ENCODE measurements around the gene ANGPTL7. TPM values are rescaled to one million over a fixed set of nuclear protein-coding genes. Genes with fewer than 3 reads are reported as not detected.

Gene ANGPTL7
- total RNA-seq, 2 experiments from 2014 or later: not detected

GRCh38 chr1:11168731-11169130 lies 20.4 kb upstream of the ANGPTL7 start:
- DNase-seq: no peak
- Mint-ChIP-seq H3K27me3 (no peaks in the 10 kb centered on the region), H3K36me3 (ENCODE audit: low read depth) (peaks cover 30% of the 10 kb centered on the region), H3K9me3 (peaks cover 3% of the 10 kb centered on the region), H3K4me3 (no peak overlapping the region), H3K4me1 (ENCODE audit: low read depth) (no peaks in the 10 kb centered on the region), H3K27ac (no peak overlapping the region)
- TF ChIP-seq, protein P1, sequence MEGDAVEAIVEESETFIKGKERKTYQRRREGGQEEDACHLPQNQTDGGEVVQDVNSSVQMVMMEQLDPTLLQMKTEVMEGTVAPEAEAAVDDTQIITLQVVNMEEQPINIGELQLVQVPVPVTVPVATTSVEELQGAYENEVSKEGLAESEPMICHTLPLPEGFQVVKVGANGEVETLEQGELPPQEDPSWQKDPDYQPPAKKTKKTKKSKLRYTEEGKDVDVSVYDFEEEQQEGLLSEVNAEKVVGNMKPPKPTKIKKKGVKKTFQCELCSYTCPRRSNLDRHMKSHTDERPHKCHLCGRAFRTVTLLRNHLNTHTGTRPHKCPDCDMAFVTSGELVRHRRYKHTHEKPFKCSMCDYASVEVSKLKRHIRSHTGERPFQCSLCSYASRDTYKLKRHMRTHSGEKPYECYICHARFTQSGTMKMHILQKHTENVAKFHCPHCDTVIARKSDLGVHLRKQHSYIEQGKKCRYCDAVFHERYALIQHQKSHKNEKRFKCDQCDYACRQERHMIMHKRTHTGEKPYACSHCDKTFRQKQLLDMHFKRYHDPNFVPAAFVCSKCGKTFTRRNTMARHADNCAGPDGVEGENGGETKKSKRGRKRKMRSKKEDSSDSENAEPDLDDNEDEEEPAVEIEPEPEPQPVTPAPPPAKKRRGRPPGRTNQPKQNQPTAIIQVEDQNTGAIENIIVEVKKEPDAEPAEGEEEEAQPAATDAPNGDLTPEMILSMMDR (IDR thresholded peaks at IDR 0.05): no peak
- POLR2A ChIA-PET: interaction anchor here (1.7 kb wide), 1 partner anchor 9 kb away, joined by 4 read pairs; no protein-coding TSS in a partner anchor
- ATAC-seq: no peak
- CTCF ChIA-PET: interaction anchor here (1.0 kb wide), 1 partner anchor 131 kb away, joined by 3 read pairs; no protein-coding TSS in a partner anchor
- intact Hi-C loops (cut with micrococcal nuclease): no loop called here

GRCh38 chr1:11169202-11169601 lies 20.0 kb upstream of the ANGPTL7 start:
- no peaks in the 10 kb centered on the region for H3K4me1 Mint-ChIP-seq (ENCODE audit: low read depth)
- no peak for DNase-seq
- ChIA-PET CTCF (interaction anchor here (1.0 kb wide), 1 partner anchor 132 kb away, joined by 3 read pairs; no protein-coding TSS in a partner anchor), POLR2A (interaction anchor here (1.8 kb wide), 1 partner anchor 9 kb away, joined by 4 read pairs; no protein-coding TSS in a partner anchor)
- H3K9me3 Mint-ChIP-seq: peaks cover 3% of the 10 kb centered on the region
- no peaks in the 10 kb centered on the region for H3K27me3 Mint-ChIP-seq
- intact Hi-C loops (cut with micrococcal nuclease): no loop called here
- ATAC-seq: no peak
- H3K4me3 Mint-ChIP-seq: no peak overlapping the region
- H3K36me3 Mint-ChIP-seq (ENCODE audit: low read depth): peaks cover 28% of the 10 kb centered on the region
- TF ChIP-seq, protein P1 (IDR thresholded peaks at IDR 0.05): no peak
- H3K27ac Mint-ChIP-seq: no peak overlapping the region

- intact Hi-C loops (cut with micrococcal nuclease): no loop called here
- TF ChIP-seq, protein P1 (IDR thresholded peaks at IDR 0.05): no peak
- Mint-ChIP-seq H3K27me3 (no peaks in the 10 kb centered on the region), H3K27ac (no peak overlapping the region), H3K36me3 (ENCODE audit: low read depth) (peaks cover 26% of the 10 kb centered on the region), H3K4me1 (ENCODE audit: low read depth) (no peaks in the 10 kb centered on the region), H3K9me3 (peaks cover 3% of the 10 kb centered on the region), H3K4me3 (no peak overlapping the region)
- CTCF ChIA-PET: no interaction called here
- ATAC-seq (no peak), DNase-seq (no peak)
- POLR2A ChIA-PET: interaction anchor here (0.7 to 1.8 kb wide), 2 partner anchors 8 to 133 kb away, joined by 3 to 4 read pairs; no protein-coding TSS in a partner anchor
Observed at GRCh38 chr1:11170102-11170501, 19.1 kb upstream of the ANGPTL7 start.

DNA sequence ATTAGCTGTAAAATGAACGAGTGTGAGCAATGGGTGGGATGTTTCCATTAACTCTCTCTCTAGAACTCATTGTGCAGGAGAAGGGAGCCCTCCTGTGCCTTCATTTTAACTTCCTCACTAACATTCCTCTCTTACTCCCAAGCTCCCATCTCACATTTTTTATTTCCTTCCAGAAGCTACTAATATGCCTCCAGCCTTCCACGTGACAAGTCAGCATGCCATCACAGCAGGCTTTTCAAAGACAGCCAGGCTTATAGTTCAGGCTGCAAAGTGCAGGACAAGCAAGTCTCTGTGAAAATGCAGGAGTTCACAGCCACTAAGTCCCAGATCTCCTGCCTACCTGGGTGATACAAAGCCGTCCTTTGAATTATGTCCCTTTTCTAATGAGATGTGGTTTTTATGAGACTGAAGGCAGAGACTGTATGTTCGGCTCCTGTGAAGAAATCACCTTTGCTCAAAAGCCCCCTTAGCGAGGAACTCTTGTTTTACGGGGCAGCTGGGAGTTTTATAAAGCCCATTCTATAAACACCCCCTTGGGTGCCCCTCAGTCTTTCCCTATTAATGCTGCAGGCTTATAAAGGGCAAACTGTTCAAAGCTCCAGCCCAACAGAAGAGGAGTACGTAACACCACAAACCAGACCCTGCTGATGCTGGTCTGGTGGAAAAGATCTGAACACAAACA lies 14.8 kb upstream of the ANGPTL7 start:
- no peak overlapping the region for H3K4me3 Mint-ChIP-seq
- no peaks in the 10 kb centered on the region for H3K4me1 Mint-ChIP-seq (ENCODE audit: low read depth)
- intact Hi-C loops (cut with micrococcal nuclease): no loop called here
- H3K27ac Mint-ChIP-seq: no peak overlapping the region
- H3K27me3 Mint-ChIP-seq: no peaks in the 10 kb centered on the region
- H3K36me3 Mint-ChIP-seq (ENCODE audit: low read depth): peaks cover 7% of the 10 kb centered on the region
- POLR2A ChIA-PET: no interaction called here
- no peaks in the 10 kb centered on the region for H3K9me3 Mint-ChIP-seq
- TF ChIP-seq, protein P1 (IDR thresholded peaks at IDR 0.05): no peak
- DNase-seq (no peak), ATAC-seq (no peak)
- CTCF ChIA-PET: interaction anchor here (1.9 kb wide), 1 partner anchor 137 kb away, joined by 5 read pairs; no protein-coding TSS in a partner anchor

DNA sequence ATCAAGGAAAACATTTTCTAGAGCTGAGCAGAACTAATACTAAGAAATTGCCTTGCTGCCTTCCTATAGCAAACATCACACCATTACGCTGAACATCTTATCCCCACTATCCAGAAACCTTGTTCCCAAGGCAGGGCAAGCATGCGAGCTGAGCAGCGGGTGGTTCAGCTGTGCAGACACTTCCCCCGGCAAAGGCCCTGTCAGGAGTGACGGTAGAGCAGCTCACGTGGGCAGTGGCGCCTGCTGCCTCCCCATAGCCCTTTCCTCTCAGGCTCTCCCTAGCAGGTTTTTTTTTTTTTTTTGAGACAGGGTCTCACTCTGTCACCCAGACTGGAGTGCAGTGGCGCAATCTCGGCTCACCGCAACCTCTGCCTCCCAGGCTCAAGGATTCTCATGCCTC lies 13.7 kb upstream of the ANGPTL7 start:
- DNase-seq (no peak), ATAC-seq (no peak)
- H3K4me1 Mint-ChIP-seq (ENCODE audit: low read depth): no peaks in the 10 kb centered on the region
- ChIA-PET POLR2A (no interaction called here), CTCF (no interaction called here)
- H3K4me3 Mint-ChIP-seq: no peak overlapping the region
- intact Hi-C loops (cut with micrococcal nuclease): no loop called here
- H3K27me3 Mint-ChIP-seq: no peaks in the 10 kb centered on the region
- no peak overlapping the region for H3K27ac Mint-ChIP-seq
- H3K36me3 Mint-ChIP-seq (ENCODE audit: low read depth): peaks cover 7% of the 10 kb centered on the region
- TF ChIP-seq, protein P1 (IDR thresholded peaks at IDR 0.05): no peak
- no peaks in the 10 kb centered on the region for H3K9me3 Mint-ChIP-seq

All from activated CD8-positive, alpha-beta T cell treated with anti-CD3 and anti-CD28 coated beads for 36 hours (primary cell).